PC-9 (cell line): ENCODE measurements around the gene KLHDC8B. TPM values are rescaled to one million over a fixed set of nuclear protein-coding genes. Genes with fewer than 3 reads are reported as not detected.
A peak's percentile ranks its signal among the peaks of the same experiment; 100 is the strongest.

Source experiments
- Bru-seq: library from RNA; stranded (reverse); fragments of 400-500 nt; gene quantifications from one replicate; lab custom pipeline; 2021; lab: Mats Ljungman, UMichigan
- BruChase-seq, 2 experiments: library from RNA; stranded (reverse); fragments of 400-500 nt; gene quantifications; one replicate each; lab custom pipeline; 2021; lab: Mats Ljungman, UMichigan
- BruUV-seq: library from RNA; stranded (reverse); fragments of 400-500 nt; replicated peaks from 2 replicates; lab custom pipeline; 2021; lab: Mats Ljungman, UMichigan
- CTCF ChIA-PET: fragments of 300-600 bp; sonication (Branson Sonifier 250); formaldehyde crosslinking; loops from one replicate; lab custom pipeline; 2022; ENCODE audit warnings: antibody characterized with exemption; lab: Charles Lee
- POLR2A ChIA-PET: fragments of 300-600 bp; sonication (Branson Sonifier 250); formaldehyde crosslinking; loops from one replicate; lab custom pipeline; 2022; ENCODE audit warnings: antibody characterized with exemption; ENCODE audit not compliant: unreplicated experiment; lab: Charles Lee
- DNase-seq, 2 experiments: peaks; one replicate each; pipeline versions ENCODE4 v3.0.0 to v3.0.0-alpha.2; 2015 to 2022; ENCODE audit warnings: mixed read lengths in 1 of 2
- H2AFZ ChIP-seq: fragments of 200-600 bp; sonication (generic); 2 replicates; pipeline ENCODE4 v1.8.1; 2017; ENCODE audit warnings: antibody characterized with exemption
- H3F3A ChIP-seq: fragments of 200-600 bp; sonication (generic); 2 replicates; pipeline ENCODE4 v1.8.1; 2017; ENCODE audit warnings: antibody characterized with exemption, mild to moderate bottlenecking, low read depth; ENCODE audit not compliant: insufficient read depth
- H3K27ac ChIP-seq: fragments of 200-600 bp; sonication (generic); 2 replicates; pipeline ENCODE4 v1.6.1; 2016; ENCODE audit warnings: mixed run types
- H3K27me3 ChIP-seq: fragments of 200-600 bp; sonication (generic); 2 replicates; pipeline ENCODE4 v1.6.1; 2016; ENCODE audit warnings: low read depth, mixed run types; ENCODE audit not compliant: insufficient read depth
- H3K36me3 ChIP-seq: fragments of 200-600 bp; sonication (generic); 2 replicates; pipeline ENCODE4 v1.6.1; 2016; ENCODE audit warnings: low read depth, mixed run types
- H3K4me1 ChIP-seq: fragments of 200-600 bp; sonication (generic); replicated peaks from 2 replicates; pipeline ENCODE4 v1.6.1; 2016; ENCODE audit warnings: mixed run types; ENCODE audit not compliant: insufficient read depth
- H3K4me2 ChIP-seq: fragments of 200-600 bp; sonication (generic); 2 replicates; pipeline ENCODE4 v1.6.1; 2017; ENCODE audit warnings: mixed run types
- H3K4me3 ChIP-seq: fragments of 200-600 bp; sonication (generic); 2 replicates; pipeline ENCODE4 v1.6.1; 2016; ENCODE audit warnings: mixed run types
- H3K79me2 ChIP-seq: fragments of 200-600 bp; sonication (generic); 2 replicates; pipeline ENCODE4 v1.6.1; 2017; ENCODE audit warnings: low read depth, mixed run types
- H3K9me2 ChIP-seq: fragments of 200-600 bp; sonication (generic); 2 replicates; pipeline ENCODE4 v1.8.1; 2017; ENCODE audit warnings: mild to moderate bottlenecking; ENCODE audit not compliant: insufficient read depth
- H3K9me3 ChIP-seq: fragments of 200-600 bp; sonication (generic); 2 replicates; pipeline ENCODE4 v1.8.1; 2016; ENCODE audit warnings: low read depth; ENCODE audit not compliant: insufficient read depth
- H4K20me1 ChIP-seq: fragments of 200-600 bp; sonication (generic); 2 replicates; pipeline ENCODE4 v1.8.1; 2017; ENCODE audit not compliant: insufficient read depth
- EZH2 ChIP-seq: fragments of 200-600 bp; sonication (generic); IDR thresholded peaks from 2 replicates; pipeline ENCODE4 v1.8.0; 2017; ENCODE audit warnings: antibody characterized with exemption, low read depth
- intact Hi-C: fragments of 100-400 bp; cut with micrococcal nuclease; formaldehyde crosslinking; loops from one replicate; pipeline ENCODE4 v1.10.0; 2022; ENCODE audit not compliant: unreplicated experiment
- long read RNA-seq: library from polyadenylated mRNA; stranded (forward); transcript quantifications from one replicate; pipeline ENCODE4 v2.0.0, GENCODE V29; 2022
- total RNA-seq: library from RNA; stranded (reverse); gene quantifications from 2 replicates; pipeline ENCODE4 v1.2.3, GENCODE V29; 2021
- TF ChIP-seq, protein P1 (sequence below): fragments of 200-600 bp; sonication (generic); conservative IDR thresholded peaks from 2 replicates; pipeline ENCODE4 v1.6.1; 2017; ENCODE audit warnings: mixed run types, antibody characterized with exemption, mild to moderate bottlenecking, moderate library complexity

KLHDC8B gene
- total RNA-seq, result 13.1 and 15.3 TPM in 2 replicates
- percentile 40 among the genes with signal in this experiment for Bru-seq, nascent RNA
- BruChase-seq, experiment 1, labeled RNA remaining after a 2-hour chase, result percentile 48 among the genes with signal in this experiment
- BruChase-seq, experiment 2, labeled RNA remaining after a 6-hour chase, result percentile 46 among the genes with signal in this experiment
- long read RNA-seq, transcript KLHDC8B-201 (6 exons, 1,959 nt), result major isoform, 9 of 18 reads
- long read RNA-seq, partial matches to known transcripts, result 5 of 18 reads
- long read RNA-seq, other reads (novel, unspliced or antisense), result 4 of 18 reads

DNA sequence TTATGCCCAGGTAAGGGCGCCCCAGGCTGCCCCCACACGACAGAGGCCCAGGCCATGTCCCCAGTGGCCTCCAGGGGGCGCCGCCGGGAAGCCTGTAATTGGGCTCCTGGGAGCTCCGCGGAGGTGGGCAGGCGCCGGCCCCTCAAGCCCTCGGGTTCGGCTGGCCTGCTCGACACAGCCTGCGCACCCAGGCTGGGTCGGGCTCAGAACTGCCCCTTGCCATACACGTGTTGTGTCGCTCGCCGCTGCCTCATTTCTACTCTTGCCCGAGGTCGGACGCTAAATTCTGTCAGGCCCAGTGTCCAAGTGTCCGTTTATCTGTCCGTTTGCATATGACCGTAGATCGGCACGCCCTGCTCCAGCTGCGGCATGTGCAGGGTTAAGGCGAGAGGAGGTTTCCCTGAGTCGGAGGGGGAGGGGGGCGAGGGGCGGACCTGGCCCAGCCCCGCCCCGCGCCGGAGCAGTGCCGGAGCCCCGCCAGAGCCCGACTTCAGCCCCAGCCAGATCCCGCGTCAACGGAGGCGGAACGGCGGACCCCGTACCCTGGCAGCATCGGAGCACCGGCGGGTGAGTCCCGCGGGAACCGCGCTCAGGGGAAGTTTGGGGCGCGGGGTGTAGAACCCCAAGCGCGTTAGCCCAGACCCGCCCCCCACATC is at the start of gene KLHDC8B:
KLHDC8B (plus strand) TSS at position 480 of the 656 bp plus-strand sequence. CDS start 1,172 bp downstream, outside the sequence.
- Histone ChIP-seq H3K4me1 (0 out of 2 replicates have a peak, but pooled peaks cover 5% of the 10 kb centered on the region), H3F3A (no peaks in the 10 kb centered on the region), H3K36me3 (no peaks in the 10 kb centered on the region), H3K4me2 (peak within 1 kb of the TSS; percentile 64), H3K27ac (no peak within 1 kb of the TSS), H3K9me3 (no peaks in the 10 kb centered on the region), H3K9me2 (no peaks in the 10 kb centered on the region), H2AFZ (peak within 1 kb of the TSS; percentile 58; the same call in 1 of the 2 replicates), H3K4me3 (peak within 1 kb of the TSS; percentile 49; the same call in 1 of the 2 replicates), H3K27me3 (no peaks in the 10 kb centered on the region), H3K79me2 (0 out of 2 replicates have a peak, but pooled peaks cover 4% of the 10 kb centered on the region), H4K20me1 (no peaks in the 10 kb centered on the region)
- ChIA-PET POLR2A (interaction anchor here (1.3 kb wide), 1 partner anchor 78 kb away, joined by 4 read pairs; no protein-coding TSS in a partner anchor), CTCF (no interaction called here)
- BruUV-seq, result no TSS peak
- TF ChIP-seq EZH2, result no peak
- TF ChIP-seq, protein P1, sequence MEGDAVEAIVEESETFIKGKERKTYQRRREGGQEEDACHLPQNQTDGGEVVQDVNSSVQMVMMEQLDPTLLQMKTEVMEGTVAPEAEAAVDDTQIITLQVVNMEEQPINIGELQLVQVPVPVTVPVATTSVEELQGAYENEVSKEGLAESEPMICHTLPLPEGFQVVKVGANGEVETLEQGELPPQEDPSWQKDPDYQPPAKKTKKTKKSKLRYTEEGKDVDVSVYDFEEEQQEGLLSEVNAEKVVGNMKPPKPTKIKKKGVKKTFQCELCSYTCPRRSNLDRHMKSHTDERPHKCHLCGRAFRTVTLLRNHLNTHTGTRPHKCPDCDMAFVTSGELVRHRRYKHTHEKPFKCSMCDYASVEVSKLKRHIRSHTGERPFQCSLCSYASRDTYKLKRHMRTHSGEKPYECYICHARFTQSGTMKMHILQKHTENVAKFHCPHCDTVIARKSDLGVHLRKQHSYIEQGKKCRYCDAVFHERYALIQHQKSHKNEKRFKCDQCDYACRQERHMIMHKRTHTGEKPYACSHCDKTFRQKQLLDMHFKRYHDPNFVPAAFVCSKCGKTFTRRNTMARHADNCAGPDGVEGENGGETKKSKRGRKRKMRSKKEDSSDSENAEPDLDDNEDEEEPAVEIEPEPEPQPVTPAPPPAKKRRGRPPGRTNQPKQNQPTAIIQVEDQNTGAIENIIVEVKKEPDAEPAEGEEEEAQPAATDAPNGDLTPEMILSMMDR, result peak; percentile 85
- DNase-seq, result peak; percentile 33 to 76
- intact Hi-C loops, result loop anchor here (2.0 to 10.0 kb wide), 3 partner anchors 66 to 276 kb away; no protein-coding TSS in a partner anchor

DNA sequence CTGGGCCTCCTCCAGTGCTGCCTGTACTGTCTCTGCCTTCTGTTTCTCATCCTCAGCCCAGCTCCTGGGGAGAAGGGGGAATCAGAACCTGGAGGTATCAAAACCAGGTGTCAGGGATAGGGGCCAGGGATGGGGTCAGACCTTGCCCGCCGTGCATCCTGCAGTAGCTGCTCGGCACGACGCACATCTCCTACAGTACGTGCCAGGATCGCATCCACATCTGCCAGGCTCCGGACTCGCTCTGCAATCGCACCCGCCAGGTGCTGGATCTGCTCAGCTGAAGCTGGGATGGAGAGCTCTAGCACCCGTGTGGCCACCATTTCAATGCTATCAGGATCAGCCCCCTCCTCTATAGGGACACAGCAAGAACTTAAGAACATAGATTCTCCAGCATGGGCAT is 49.4 kb upstream of the KLHDC8B start:
- no peak overlapping the region for H3K4me2 ChIP-seq
- DNase-seq, result no peak
- no peaks in the 10 kb centered on the region for H3K9me3 ChIP-seq
- H3F3A ChIP-seq, result peaks cover 29% of the 10 kb centered on the region
- no peaks in the 10 kb centered on the region for H3K27me3 ChIP-seq
- peaks cover 10% of the 10 kb centered on the region for H3K4me1 ChIP-seq
- intact Hi-C loops, result no loop called here
- H3K36me3 ChIP-seq, result peaks cover 11% of the 10 kb centered on the region; the same call in 1 of the 2 replicates
- no peak overlapping the region for H2AFZ ChIP-seq
- no TSS peak for BruUV-seq
- no peaks in the 10 kb centered on the region for H3K9me2 ChIP-seq
- no peak overlapping the region for H3K4me3 ChIP-seq
- H4K20me1 ChIP-seq, result no peaks in the 10 kb centered on the region
- H3K27ac ChIP-seq, result no peak overlapping the region
- ChIA-PET POLR2A (no interaction called here), CTCF (no interaction called here)
- peaks cover 26% of the 10 kb centered on the region for H3K79me2 ChIP-seq
- no peak for TF ChIP-seq EZH2

DNA sequence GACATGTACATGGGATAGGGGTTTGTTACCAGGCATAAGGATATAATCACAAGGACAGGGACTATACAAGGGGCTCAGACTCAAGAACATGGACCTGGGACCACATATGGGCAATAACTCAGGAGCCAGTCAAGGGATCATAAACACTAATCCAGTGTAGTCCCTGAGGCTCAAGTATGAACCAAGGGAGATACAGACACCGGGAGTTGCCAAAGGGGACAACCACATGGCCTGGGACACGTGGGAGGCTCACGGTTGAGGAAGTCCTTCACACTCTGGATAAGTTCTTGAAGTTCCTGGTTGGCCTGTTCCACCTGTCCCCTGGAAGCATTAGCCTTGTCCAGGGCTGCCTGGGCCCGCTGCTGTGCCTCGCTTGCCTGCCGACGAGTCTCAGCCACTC is 48.9 kb upstream of the KLHDC8B start:
- no peak overlapping the region for H3K4me3 ChIP-seq
- no peak overlapping the region for H3K27ac ChIP-seq
- no TSS peak for BruUV-seq
- TF ChIP-seq, protein P1, result no peak
- TF ChIP-seq EZH2, result no peak
- H3K36me3 ChIP-seq, result peaks cover 11% of the 10 kb centered on the region; the same call in 1 of the 2 replicates
- CTCF ChIA-PET, result no interaction called here
- H3K27me3 ChIP-seq, result no peaks in the 10 kb centered on the region
- no peak overlapping the region for H2AFZ ChIP-seq
- peaks cover 26% of the 10 kb centered on the region for H3K79me2 ChIP-seq
- peaks cover 29% of the 10 kb centered on the region for H3F3A ChIP-seq
- no peaks in the 10 kb centered on the region for H3K9me3 ChIP-seq
- H4K20me1 ChIP-seq, result no peaks in the 10 kb centered on the region
- POLR2A ChIA-PET, result no interaction called here
- no peak for DNase-seq
- intact Hi-C loops, result no loop called here
- no peaks in the 10 kb centered on the region for H3K9me2 ChIP-seq
- peaks cover 10% of the 10 kb centered on the region for H3K4me1 ChIP-seq
- H3K4me2 ChIP-seq, result no peak overlapping the region
